Spleen (tissue), 11 donors: ENCODE results near the gene MAEA. TPM values are rescaled to one million over a fixed set of nuclear protein-coding genes. Genes with fewer than 3 reads are reported as not detected.

Experiments used
- DNase-seq: peaks from one replicate; pipeline ENCODE4 v3.0.0-alpha.2; 2020
- H3K27ac ChIP-seq, 8 donors: fragments of 200-600 bp; sonication (generic) in 7 of 8; 1 replicate in 4 of 8; 2 replicates in 4 of 8; pipeline versions ENCODE4 v1.5.0 to v1.8.0; 2016 to 2021; ENCODE audit warnings: inconsistent platforms in 4 of 8, mild to moderate bottlenecking in 4 of 8, moderate library complexity in 1 of 8
- H3K27me3 ChIP-seq, 7 donors: fragments of 200-600 bp; sonication (generic) in 6 of 7; replicated peaks in 1 of 7; 1 replicate in 4 of 7; 2 replicates in 3 of 7; pipeline versions ENCODE4 v1.5.0 to v1.8.0; 2016 to 2021; ENCODE audit warnings: inconsistent platforms in 3 of 7, mild to moderate bottlenecking in 1 of 7
- H3K36me3 ChIP-seq, 6 donors: fragments of 200-600 bp; sonication (generic) in 5 of 6; 1 replicate in 4 of 6; 2 replicates in 2 of 6; pipeline versions ENCODE4 v1.5.0 to v1.8.0; 2016 to 2021; ENCODE audit warnings: inconsistent platforms in 2 of 6
- H3K4me1 ChIP-seq, 6 donors: fragments of 200-600 bp; sonication (generic) in 5 of 6; 1 replicate in 3 of 6; 2 replicates in 3 of 6; pipeline versions ENCODE4 v1.5.0 to v1.8.0; 2016 to 2021; ENCODE audit warnings: inconsistent platforms in 3 of 6
- H3K4me3 ChIP-seq, 8 donors: fragments of 200-600 bp; sonication (generic) in 7 of 8; 1 replicate in 4 of 8; 2 replicates in 4 of 8; pipeline versions ENCODE4 v1.5.0 to v1.8.0; 2016 to 2021; ENCODE audit warnings: inconsistent platforms in 4 of 8, mild to moderate bottlenecking in 4 of 8, moderate library complexity in 2 of 8
- H3K9me3 ChIP-seq, 8 donors: fragments of 200-600 bp; sonication (generic) in 7 of 8; 1 replicate in 4 of 8; 2 replicates in 4 of 8; pipeline versions ENCODE4 v1.5.0 to v1.8.0; 2016 to 2021; ENCODE audit warnings: inconsistent platforms in 4 of 8
- POLR2A ChIP-seq, 3 donors: fragments of 450-650 bp; IDR thresholded peaks; one replicate each; pipeline ENCODE4 v1.5.1; 2017; ENCODE audit warnings: antibody characterized with exemption in 3 of 3, mild to moderate bottlenecking in 1 of 3
- POLR2AphosphoS5 ChIP-seq, 3 donors: sonication (generic); formaldehyde crosslinking; IDR thresholded peaks; one replicate each; pipeline ENCODE4 v1.5.1; 2017; ENCODE audit warnings: antibody characterized with exemption in 3 of 3
- WGBS, 5 donors: extraction: QIAGEN DNeasy Blood & Tissue Kit in 3 of 5; methylation state at CpG; one replicate each; pipeline versions ENCODE4 v1.1.5 to v1.1.7; 2013 to 2018; 5-methylcytosine and 5-hydroxymethylcytosine counted together
- intact Hi-C: fragments of 100-400 bp; cut with DNase I; formaldehyde crosslinking; loops from one replicate; pipeline ENCODE4 v1.15.0; 2023; ENCODE audit warnings: low total_unique reads
- polyA plus RNA-seq, 3 donors: library from polyadenylated mRNA; stranded (reverse); fragments of 200-250 nt; gene quantifications; one replicate each; pipeline ENCODE4 v1.2.1, GENCODE V29; 2013
- total RNA-seq, 7 donors: library from RNA; depleted of rRNA in 3 of 7; stranded (reverse); fragments of >200 nt in 3 of 7; fragmentation: NEBNext Ultra II Directional in 4 of 7; extraction: Animal tissue kit (Norgen Biotek cat#: 25700) in 4 of 7; gene quantifications; one replicate each; pipeline versions ENCODE4 v1.1.0 to v1.2.1, GENCODE V29; 2016 to 2021
- TF ChIP-seq, protein P1 (sequence below), 11 experiments: fragments of 200-600 bp in 7 of 11; fragments of 450-650 bp in 4 of 11; sonication (generic) in 4 of 11; IDR thresholded peaks in 8 of 11; conservative IDR thresholded peaks in 3 of 11; 1 replicate in 7 of 11; 2 replicates in 4 of 11; pipeline versions ENCODE4 v1.4.0 to v1.8.0; 2016 to 2021; ENCODE audit warnings: antibody characterized with exemption in 11 of 11, inconsistent platforms in 4 of 11, mild to moderate bottlenecking in 1 of 11
- donor health status: healthy with polysubstance abuse.
- donor health status: DM: no; HTN: no; CAD: no; lungs with moderate emphysema.
- donor health status: DM: no; HTN: no; CAD: no.
- donor health status: Bipolar disorder and iron deficiency.
- donor health status: healthy.
- donor health status: DM: no; HTN: no; CAD: no.
- donor health status: DM: yes; HTN: yes; CAD: no.

MAEA gene
- total and polyA plus RNA-seq, 10 donors, result 46.6 to 112 (median 80.1) TPM

DNA sequence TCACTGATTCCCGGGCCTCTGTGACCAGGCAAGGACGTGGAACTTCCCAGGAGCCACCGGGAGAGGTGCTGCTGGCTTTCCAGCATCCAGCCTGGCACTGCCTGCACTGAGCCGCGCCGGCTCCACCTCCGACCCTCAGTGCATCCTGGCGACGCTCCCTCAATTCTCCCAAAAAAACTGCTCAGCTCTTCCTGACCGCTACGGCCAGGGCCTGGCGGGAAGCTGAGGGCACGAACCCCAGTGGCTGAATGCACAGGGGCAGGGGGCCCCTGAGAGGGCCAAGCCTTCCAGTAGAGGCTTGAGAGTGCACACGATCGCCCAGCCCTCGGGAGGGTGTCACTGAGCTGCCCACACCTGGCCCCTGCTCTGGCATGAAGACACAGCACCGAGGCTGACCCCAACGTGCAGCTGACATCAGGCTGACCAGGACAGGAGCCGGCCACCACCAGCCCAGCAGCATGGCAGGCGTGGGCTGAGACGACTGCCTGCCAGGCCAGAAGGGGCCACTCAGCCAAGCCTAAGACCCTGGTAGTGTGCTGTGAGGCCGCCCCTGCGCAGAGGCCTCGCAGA lies 47.7 kb upstream of the MAEA start:
- intact Hi-C loops, result no loop called here
- Histone ChIP-seq H3K4me1 (peaks cover 47 to 79% (median 62%) of the 10 kb centered on the region in 6 donors), H3K27ac (peak overlapping the region in 2 of 8 donors; percentile 8 to 18), H3K4me3 (no peak overlapping the region), H3K36me3 (peaks cover 0 to 63% (median 30%) of the 10 kb centered on the region in 6 donors), H3K27me3 (no peaks in the 10 kb centered on the region), H3K9me3 (no peaks in the 10 kb centered on the region)
- DNase-seq, result peak; percentile 70
- peak in 1 of 3 donors; percentile 30 for TF ChIP-seq POLR2AphosphoS5 (IDR thresholded peaks at IDR 0.05)
- TF ChIP-seq, protein P1, sequence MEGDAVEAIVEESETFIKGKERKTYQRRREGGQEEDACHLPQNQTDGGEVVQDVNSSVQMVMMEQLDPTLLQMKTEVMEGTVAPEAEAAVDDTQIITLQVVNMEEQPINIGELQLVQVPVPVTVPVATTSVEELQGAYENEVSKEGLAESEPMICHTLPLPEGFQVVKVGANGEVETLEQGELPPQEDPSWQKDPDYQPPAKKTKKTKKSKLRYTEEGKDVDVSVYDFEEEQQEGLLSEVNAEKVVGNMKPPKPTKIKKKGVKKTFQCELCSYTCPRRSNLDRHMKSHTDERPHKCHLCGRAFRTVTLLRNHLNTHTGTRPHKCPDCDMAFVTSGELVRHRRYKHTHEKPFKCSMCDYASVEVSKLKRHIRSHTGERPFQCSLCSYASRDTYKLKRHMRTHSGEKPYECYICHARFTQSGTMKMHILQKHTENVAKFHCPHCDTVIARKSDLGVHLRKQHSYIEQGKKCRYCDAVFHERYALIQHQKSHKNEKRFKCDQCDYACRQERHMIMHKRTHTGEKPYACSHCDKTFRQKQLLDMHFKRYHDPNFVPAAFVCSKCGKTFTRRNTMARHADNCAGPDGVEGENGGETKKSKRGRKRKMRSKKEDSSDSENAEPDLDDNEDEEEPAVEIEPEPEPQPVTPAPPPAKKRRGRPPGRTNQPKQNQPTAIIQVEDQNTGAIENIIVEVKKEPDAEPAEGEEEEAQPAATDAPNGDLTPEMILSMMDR (IDR thresholded peaks at IDR 0.05 in 8 of 11, conservative IDR thresholded peaks at IDR 0.05 in 3 of 11), result no peak
- 72 to 92% (median 86%) methylated on average over 14 to 24 of the region's 24 CpGs for WGBS, 5 donors

DNA sequence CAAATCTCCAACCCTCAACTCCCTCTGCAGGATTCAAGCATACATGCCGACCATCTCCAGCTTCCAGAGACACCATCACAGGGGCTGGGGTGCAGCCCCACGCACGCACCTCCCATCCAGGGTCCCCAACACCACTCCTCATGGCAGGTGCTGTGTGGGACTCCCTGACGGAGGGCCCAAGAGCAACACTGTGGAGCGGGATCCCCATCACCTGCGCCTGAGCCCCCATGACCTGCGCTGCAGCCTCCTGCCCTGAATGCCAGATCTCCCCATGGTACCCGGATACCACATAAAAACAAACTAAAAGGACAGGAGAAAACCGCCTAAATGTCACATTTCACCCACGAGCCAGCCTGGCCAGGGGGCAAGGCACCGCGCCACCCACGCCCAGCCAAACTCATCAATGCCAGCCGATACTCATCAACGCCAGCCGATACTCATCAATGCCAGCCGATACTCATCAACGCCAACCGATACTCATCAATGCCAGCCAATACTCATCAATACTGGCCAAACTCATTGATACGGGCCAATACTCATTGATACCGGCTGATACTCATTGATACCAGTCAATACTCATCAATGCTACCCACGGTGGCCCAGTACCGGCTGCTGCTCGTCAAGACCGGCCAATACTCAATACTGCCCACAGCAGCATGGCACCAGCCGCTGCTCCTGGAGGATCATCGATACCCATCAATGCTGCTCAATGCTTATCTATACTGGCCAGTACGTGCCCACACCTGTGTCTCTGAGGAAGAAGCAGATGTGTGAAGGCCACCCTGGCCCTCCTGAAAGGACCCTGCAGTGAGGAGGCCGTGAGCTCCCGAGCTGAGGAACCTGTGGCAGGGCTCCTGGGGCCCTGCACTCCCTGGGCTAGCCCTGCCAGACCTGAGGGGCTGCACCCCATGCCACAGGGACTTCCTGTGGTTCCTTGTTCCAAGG lies 46.9 kb upstream of the MAEA start:
- 92 to 96% (median 93%) methylated on average over 23 to 30 of the region's 30 CpGs for WGBS, 5 donors
- H3K36me3 ChIP-seq, result peaks cover 0 to 55% (median 29%) of the 10 kb centered on the region in 6 donors
- H3K27ac ChIP-seq, result peak overlapping the region in 3 of 8 donors; percentile 22 to 99 (median 96)
- H3K4me1 ChIP-seq, result peaks cover 51 to 87% (median 67%) of the 10 kb centered on the region in 6 donors
- intact Hi-C loops, result no loop called here
- H3K9me3 ChIP-seq, result no peaks in the 10 kb centered on the region
- TF ChIP-seq POLR2AphosphoS5 (IDR thresholded peaks at IDR 0.05) (no peak), POLR2A (IDR thresholded peaks at IDR 0.05) (no peak)
- TF ChIP-seq, protein P1 (IDR thresholded peaks at IDR 0.05 in 8 of 11, conservative IDR thresholded peaks at IDR 0.05 in 3 of 11), result no peak
- H3K4me3 ChIP-seq, result no peak overlapping the region
- peak; percentile 74 for DNase-seq
- no peaks in the 10 kb centered on the region for H3K27me3 ChIP-seq

DNA sequence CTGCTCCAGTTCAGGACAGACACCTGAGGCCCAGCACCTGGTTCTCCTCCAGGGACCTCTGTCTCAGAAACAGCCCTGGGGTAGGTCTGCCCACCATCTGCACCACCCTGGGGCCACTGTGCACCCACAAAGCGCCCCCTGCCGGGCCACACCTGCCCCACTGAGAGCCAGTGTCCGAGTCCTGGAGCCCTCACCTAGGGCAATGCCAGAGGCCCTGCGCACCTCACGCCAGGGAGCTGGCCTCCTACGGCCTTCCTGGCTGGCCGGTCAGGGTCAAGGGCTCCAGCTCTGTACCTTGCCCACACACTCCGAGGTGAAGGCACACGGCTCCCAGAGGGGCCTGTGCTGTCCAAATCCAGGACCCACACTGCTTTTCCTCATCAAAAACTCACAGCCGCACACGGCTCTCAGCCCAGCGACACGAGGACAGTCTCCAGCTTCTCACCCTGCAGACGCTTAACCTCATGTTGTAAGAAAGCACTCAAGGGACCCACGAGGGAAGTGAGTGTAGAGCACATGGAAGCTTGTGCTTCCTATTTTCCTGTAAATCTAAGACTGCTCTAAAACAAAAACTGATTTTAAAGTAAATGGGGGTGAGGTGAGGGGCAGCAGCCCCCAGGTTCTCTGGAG lies 46.1 kb upstream of the MAEA start:
- DNase-seq, result peak; percentile 75
- Histone ChIP-seq H3K4me3 (peak overlapping the region in 1 of 8 donors; percentile 2), H3K4me1 (peaks cover 51 to 86% (median 67%) of the 10 kb centered on the region in 6 donors), H3K36me3 (peaks cover 0 to 47% (median 22%) of the 10 kb centered on the region in 6 donors), H3K9me3 (no peaks in the 10 kb centered on the region), H3K27ac (peak overlapping the region in 3 of 8 donors; percentile 22 to 99 (median 96)), H3K27me3 (no peaks in the 10 kb centered on the region)
- intact Hi-C loops, result no loop called here
- 54 to 71% (median 68%) methylated on average over 10 to 15 of the region's 15 CpGs for WGBS, 5 donors
- TF ChIP-seq POLR2AphosphoS5 (IDR thresholded peaks at IDR 0.05) (no peak), POLR2A (IDR thresholded peaks at IDR 0.05) (no peak)

DNA sequence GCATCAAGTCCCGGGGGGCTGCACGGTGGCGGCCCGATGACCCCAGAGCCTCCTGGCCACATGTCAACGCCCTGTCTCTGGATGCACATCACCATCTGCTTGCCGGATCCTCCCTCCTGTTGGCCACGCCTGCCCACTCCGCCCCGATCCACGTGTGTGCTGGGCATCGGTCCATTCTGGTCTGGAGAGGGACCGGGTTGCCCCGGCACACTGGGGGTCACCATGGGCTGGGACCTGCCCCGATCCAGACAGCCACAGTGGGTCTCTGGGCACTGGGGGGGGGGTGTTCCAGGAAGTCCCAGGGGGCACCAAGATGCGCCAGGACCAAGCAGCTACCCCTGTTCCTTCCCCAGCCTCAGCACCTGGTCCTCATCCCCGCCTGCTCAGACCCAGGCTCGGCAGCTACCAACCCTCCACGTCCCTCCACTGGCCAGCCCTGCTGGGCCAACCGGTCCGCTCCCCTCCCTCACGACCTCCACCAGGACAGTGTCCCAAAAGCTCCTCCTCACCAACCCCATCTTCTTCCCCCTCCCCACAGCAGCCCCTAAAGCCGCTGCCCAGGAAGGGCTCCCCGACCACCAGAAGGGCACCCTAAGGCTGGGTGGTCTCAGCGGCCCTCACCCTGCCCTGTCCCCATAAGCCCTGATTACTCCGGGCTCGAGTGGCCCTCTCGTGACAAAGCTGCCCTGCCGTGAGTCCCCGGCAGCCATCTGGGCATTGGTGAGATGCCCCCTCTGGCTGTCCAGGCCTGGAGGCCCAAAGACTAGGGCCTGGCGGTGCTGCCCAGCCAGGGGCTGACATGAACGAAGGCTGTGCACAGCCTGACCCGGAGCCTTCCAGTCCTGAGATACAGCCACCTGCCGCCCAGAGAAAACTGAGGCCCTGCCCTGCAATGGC lies 45.4 kb upstream of the MAEA start:
- Histone ChIP-seq H3K36me3 (peaks cover 0 to 40% (median 16%) of the 10 kb centered on the region in 6 donors), H3K4me1 (peaks cover 51 to 79% (median 65%) of the 10 kb centered on the region in 6 donors), H3K9me3 (no peaks in the 10 kb centered on the region), H3K27me3 (no peaks in the 10 kb centered on the region), H3K27ac (peak overlapping the region in 3 of 8 donors; percentile 22 to 99 (median 96)), H3K4me3 (peak overlapping the region in 1 of 8 donors; percentile 2)
- TF ChIP-seq POLR2AphosphoS5 (IDR thresholded peaks at IDR 0.05), result peak in 1 of 3 donors; percentile 15
- no peak for TF ChIP-seq POLR2A (IDR thresholded peaks at IDR 0.05)
- TF ChIP-seq, protein P1 (IDR thresholded peaks at IDR 0.05 in 8 of 11, conservative IDR thresholded peaks at IDR 0.05 in 3 of 11), result no peak
- intact Hi-C loops, result no loop called here
- peak; percentile 75 for DNase-seq
- WGBS, 5 donors, result 73 to 92% (median 79%) methylated on average over 20 to 33 of the region's 33 CpGs
